ENCODE results near the gene AASDH. TPM values are rescaled to one million over a fixed set of nuclear protein-coding genes. Genes with fewer than 3 reads are reported as not detected.

AASDH gene
- total and polyA plus RNA-seq, 8 donors, result 12.3 to 33.3 (median 26.3) TPM

- no peak for DNase-seq
- TF ChIP-seq, protein P1, sequence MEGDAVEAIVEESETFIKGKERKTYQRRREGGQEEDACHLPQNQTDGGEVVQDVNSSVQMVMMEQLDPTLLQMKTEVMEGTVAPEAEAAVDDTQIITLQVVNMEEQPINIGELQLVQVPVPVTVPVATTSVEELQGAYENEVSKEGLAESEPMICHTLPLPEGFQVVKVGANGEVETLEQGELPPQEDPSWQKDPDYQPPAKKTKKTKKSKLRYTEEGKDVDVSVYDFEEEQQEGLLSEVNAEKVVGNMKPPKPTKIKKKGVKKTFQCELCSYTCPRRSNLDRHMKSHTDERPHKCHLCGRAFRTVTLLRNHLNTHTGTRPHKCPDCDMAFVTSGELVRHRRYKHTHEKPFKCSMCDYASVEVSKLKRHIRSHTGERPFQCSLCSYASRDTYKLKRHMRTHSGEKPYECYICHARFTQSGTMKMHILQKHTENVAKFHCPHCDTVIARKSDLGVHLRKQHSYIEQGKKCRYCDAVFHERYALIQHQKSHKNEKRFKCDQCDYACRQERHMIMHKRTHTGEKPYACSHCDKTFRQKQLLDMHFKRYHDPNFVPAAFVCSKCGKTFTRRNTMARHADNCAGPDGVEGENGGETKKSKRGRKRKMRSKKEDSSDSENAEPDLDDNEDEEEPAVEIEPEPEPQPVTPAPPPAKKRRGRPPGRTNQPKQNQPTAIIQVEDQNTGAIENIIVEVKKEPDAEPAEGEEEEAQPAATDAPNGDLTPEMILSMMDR (IDR thresholded peaks at IDR 0.05), result no peak
- Histone ChIP-seq H3K36me3 (no peaks in the 10 kb centered on the region), H3K4me1 (no peaks in the 10 kb centered on the region), H3K9me3 (peaks cover 0 to 2% of the 10 kb centered on the region in 2 donors), H3K4me3 (no peak overlapping the region), H3K27me3 (no peaks in the 10 kb centered on the region), H3K27ac (no peak overlapping the region)
- intact Hi-C loops (cut with DNase I), result no loop called here
- ATAC-seq, result no peak
Observed at GRCh38 chr4:56330691-56331090, 56.6 kb downstream of the AASDH start.

DNA sequence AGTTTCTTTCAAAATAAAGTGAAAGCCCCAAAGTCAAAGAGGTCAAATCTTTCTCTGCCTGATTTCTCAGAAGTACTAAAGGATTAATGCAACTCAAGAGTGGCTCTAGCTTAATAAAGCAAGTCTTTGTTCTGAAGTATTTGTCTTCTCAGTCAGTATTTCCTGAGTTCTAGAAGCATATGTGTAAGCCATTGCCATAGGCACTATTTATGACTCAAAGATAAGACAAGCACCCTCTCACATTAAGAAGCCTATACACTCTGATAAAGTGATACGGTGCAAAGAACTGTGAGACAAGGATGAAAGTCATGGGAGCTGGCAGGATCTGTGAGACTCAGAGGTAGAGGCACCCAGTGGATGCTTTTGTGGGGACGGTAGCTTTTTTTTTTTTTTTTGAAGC, 60.9 kb downstream of the AASDH start:
- DNase-seq (peak in 1 of 4 donors; percentile 37), ATAC-seq (peak; percentile 55)
- H3K4me3 ChIP-seq, result no peak overlapping the region
- no peaks in the 10 kb centered on the region for H3K36me3 ChIP-seq
- H3K27me3 ChIP-seq, result no peaks in the 10 kb centered on the region
- H3K27ac ChIP-seq, result no peak overlapping the region
- TF ChIP-seq, protein P1 (IDR thresholded peaks at IDR 0.05), result no peak
- no peaks in the 10 kb centered on the region for H3K4me1 ChIP-seq
- intact Hi-C loops (cut with DNase I), result no loop called here
- no peaks in the 10 kb centered on the region for H3K9me3 ChIP-seq

GRCh38 chr4:56324011-56324610, 63.2 kb downstream of the AASDH start:
- Histone ChIP-seq H3K9me3 (no peaks in the 10 kb centered on the region), H3K4me3 (no peak overlapping the region), H3K4me1 (no peaks in the 10 kb centered on the region), H3K27ac (no peak overlapping the region), H3K36me3 (no peaks in the 10 kb centered on the region), H3K27me3 (no peaks in the 10 kb centered on the region)
- ATAC-seq (no peak), DNase-seq (no peak)
- TF ChIP-seq, protein P1 (IDR thresholded peaks at IDR 0.05), result no peak
- intact Hi-C loops (cut with DNase I), result no loop called here

DNA sequence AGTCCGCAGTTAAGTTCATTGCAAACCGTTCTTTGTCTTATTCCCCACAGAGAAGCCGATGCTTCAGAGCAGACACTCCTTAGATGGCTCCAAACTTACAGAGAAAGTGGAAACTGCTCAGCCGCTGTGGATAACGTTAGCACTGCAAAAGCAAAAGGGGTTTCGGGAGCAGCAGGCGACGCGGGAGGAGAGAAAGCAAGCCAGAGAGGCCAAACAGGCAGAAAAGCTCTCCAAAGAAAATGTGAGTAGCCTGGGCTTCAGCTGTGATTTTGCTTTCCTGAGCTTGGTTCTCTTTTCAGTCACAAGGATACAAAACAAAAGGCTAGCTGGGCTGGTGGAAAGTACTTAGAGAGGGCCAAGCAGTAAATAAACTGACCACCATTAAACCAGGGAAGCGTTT, 64.0 kb downstream of the AASDH start:
- Histone ChIP-seq H3K4me1 (no peaks in the 10 kb centered on the region), H3K4me3 (no peak overlapping the region), H3K9me3 (no peaks in the 10 kb centered on the region), H3K27me3 (no peaks in the 10 kb centered on the region), H3K36me3 (no peaks in the 10 kb centered on the region), H3K27ac (no peak overlapping the region)
- ATAC-seq (no peak), DNase-seq (no peak)
- TF ChIP-seq, protein P1 (IDR thresholded peaks at IDR 0.05), result no peak
- intact Hi-C loops (cut with DNase I), result no loop called here

DNA sequence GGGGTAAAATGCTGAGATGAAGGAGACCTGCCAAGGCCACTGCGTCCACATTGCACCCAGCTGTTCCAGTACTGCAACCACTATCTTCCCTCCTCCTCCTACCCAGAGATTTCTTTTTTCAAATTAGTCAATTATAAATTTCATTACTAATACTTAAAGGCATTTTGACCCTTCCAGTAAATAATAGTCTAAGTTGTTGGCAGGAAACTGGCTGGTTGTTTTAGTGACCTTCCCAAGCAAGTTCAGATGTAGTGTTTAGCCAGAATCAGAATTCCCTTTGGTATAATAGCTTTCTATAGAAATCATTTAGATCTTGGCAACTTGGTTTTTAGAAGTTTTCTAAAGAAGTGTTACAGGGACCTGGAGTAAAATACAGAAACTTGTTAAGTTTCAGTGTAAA, 66.0 kb downstream of the AASDH start:
- intact Hi-C loops (cut with DNase I), result no loop called here
- no peak overlapping the region for H3K27ac ChIP-seq
- no peaks in the 10 kb centered on the region for H3K9me3 ChIP-seq
- H3K4me3 ChIP-seq, result no peak overlapping the region
- DNase-seq (no peak), ATAC-seq (no peak)
- H3K27me3 ChIP-seq, result no peaks in the 10 kb centered on the region
- H3K36me3 ChIP-seq, result no peaks in the 10 kb centered on the region
- TF ChIP-seq, protein P1 (IDR thresholded peaks at IDR 0.05), result no peak
- H3K4me1 ChIP-seq, result no peaks in the 10 kb centered on the region
